H9 (cell line): ENCODE measurements around the gene LOXL1. TPM values are rescaled to one million over a fixed set of nuclear protein-coding genes. Genes with fewer than 3 reads are reported as not detected.

Experiments used
- DNase-seq: peaks from one replicate; pipeline ENCODE4 v3.0.0-alpha.2; 2017
- H2AFZ ChIP-seq: one replicate; pipeline ENCODE4 v1.6.1; 2013; ENCODE audit warnings: mild to moderate bottlenecking, low read length, control low read depth, moderate library complexity
- H2AK5ac ChIP-seq: 2 replicates; pipeline ENCODE4 v1.6.1; 2013; ENCODE audit warnings: low read length, control low read depth, mixed read lengths; ENCODE audit not compliant: insufficient read length
- H2BK120ac ChIP-seq: one replicate; pipeline ENCODE4 v1.6.1; 2013; ENCODE audit warnings: low read depth, mild to moderate bottlenecking, low read length, control low read depth, inconsistent platforms; ENCODE audit not compliant: poor library complexity, severe bottlenecking
- H2BK12ac ChIP-seq: 2 replicates; pipeline ENCODE4 v1.6.1; 2013; ENCODE audit warnings: low read length, control low read depth, mixed read lengths, low read depth; ENCODE audit not compliant: insufficient read length
- H2BK15ac ChIP-seq: 2 replicates; pipeline ENCODE4 v1.6.1; 2013; ENCODE audit warnings: low read depth, low read length, control low read depth
- H2BK20ac ChIP-seq: one replicate; pipeline ENCODE4 v1.6.1; 2013; ENCODE audit warnings: low read depth, mild to moderate bottlenecking, low read length, control low read depth, inconsistent platforms; ENCODE audit not compliant: poor library complexity, severe bottlenecking
- H2BK5ac ChIP-seq: 2 replicates; pipeline ENCODE4 v1.6.1; 2013; ENCODE audit warnings: low read length, control low read depth, mixed read lengths; ENCODE audit not compliant: insufficient read length
- H3K14ac ChIP-seq: 2 replicates; pipeline ENCODE4 v1.6.1; 2013; ENCODE audit warnings: low read length, control low read depth; ENCODE audit not compliant: insufficient read depth
- H3K18ac ChIP-seq: 2 replicates; pipeline ENCODE4 v1.6.1; 2013; ENCODE audit warnings: low read depth, mild to moderate bottlenecking, mixed read lengths, low read length, control low read depth; ENCODE audit not compliant: insufficient read length
- H3K23ac ChIP-seq: 2 replicates; pipeline ENCODE4 v1.6.1; 2013; ENCODE audit warnings: low read length, control low read depth, mixed read lengths, low read depth; ENCODE audit not compliant: insufficient read length
- H3K23me2 ChIP-seq: 2 replicates; pipeline ENCODE4 v1.6.1; 2013; ENCODE audit warnings: low read depth, mild to moderate bottlenecking, mixed read lengths, low read length, control low read depth; ENCODE audit not compliant: insufficient read length, poor library complexity, severe bottlenecking
- H3K27ac ChIP-seq: 2 replicates; pipeline ENCODE4 v1.5.1; 2013; ENCODE audit warnings: low read length, control low read depth, mixed read lengths, low read depth; ENCODE audit not compliant: insufficient read length
- H3K27me3 ChIP-seq: 2 replicates; pipeline ENCODE4 v1.6.1; 2013; ENCODE audit warnings: low read length, control low read depth, inconsistent platforms; ENCODE audit not compliant: insufficient read depth
- H3K4ac ChIP-seq: 2 replicates; pipeline ENCODE4 v1.6.1; 2013; ENCODE audit warnings: low read depth, mild to moderate bottlenecking, control low read depth, inconsistent platforms, low read length, moderate library complexity
- H3K4me1 ChIP-seq: 2 replicates; pipeline ENCODE4 v1.6.1; 2013; ENCODE audit warnings: low read length, control low read depth, inconsistent platforms; ENCODE audit not compliant: insufficient read depth
- H3K4me2 ChIP-seq: 2 replicates; pipeline ENCODE4 v1.6.1; 2013; ENCODE audit warnings: low read length, control low read depth, mixed read lengths; ENCODE audit not compliant: insufficient read length, insufficient read depth
- H3K56ac ChIP-seq: 2 replicates; pipeline ENCODE4 v1.6.1; 2013; ENCODE audit warnings: low read depth, mild to moderate bottlenecking, mixed read lengths, low read length, control low read depth; ENCODE audit not compliant: insufficient read length
- H3K79me1 ChIP-seq: 2 replicates; pipeline ENCODE4 v1.6.1; 2013; ENCODE audit warnings: low read depth, mild to moderate bottlenecking, moderate library complexity, low read length, control low read depth, inconsistent platforms; ENCODE audit not compliant: insufficient read depth, poor library complexity, severe bottlenecking
- H3K79me2 ChIP-seq: 2 replicates; pipeline ENCODE4 v1.6.1; 2013; ENCODE audit warnings: low read length, control low read depth, inconsistent platforms; ENCODE audit not compliant: insufficient read depth
- H3K9ac ChIP-seq: 2 replicates; pipeline ENCODE4 v1.6.1; 2013; ENCODE audit warnings: low read length, control low read depth, mixed read lengths; ENCODE audit not compliant: insufficient read length; ENCODE audit errors: extremely low read depth
- H3K9me3 ChIP-seq: one replicate; pipeline ENCODE4 v1.6.1; 2013; ENCODE audit warnings: low read depth, low read length, inconsistent platforms; ENCODE audit not compliant: control insufficient read depth
- H3T11ph ChIP-seq: one replicate; pipeline ENCODE4 v1.6.1; 2013; ENCODE audit warnings: mild to moderate bottlenecking, low read length, control low read depth, inconsistent platforms
- H4K20me1 ChIP-seq: one replicate; pipeline ENCODE4 v1.6.1; 2013; ENCODE audit not compliant: control insufficient read depth, insufficient read length, insufficient read depth
- H4K5ac ChIP-seq: 2 replicates; pipeline ENCODE4 v1.6.1; 2013; ENCODE audit warnings: low read depth, mild to moderate bottlenecking, mixed read lengths, low read length, control low read depth; ENCODE audit not compliant: insufficient read length
- H4K8ac ChIP-seq: replicated peaks from 2 replicates; pipeline ENCODE4 v1.6.1; 2013; ENCODE audit warnings: low read length, control low read depth, mixed read lengths, low read depth; ENCODE audit not compliant: insufficient read length
- H4K91ac ChIP-seq: 2 replicates; pipeline ENCODE4 v1.6.1; 2013; ENCODE audit warnings: low read depth, mild to moderate bottlenecking, moderate library complexity, mixed read lengths, low read length, control low read depth; ENCODE audit not compliant: insufficient read length
- H3K27ac Mint-ChIP-seq, 3 experiments: 2 replicates in 2 of 3; 3 replicates in 1 of 3; pipeline ENCODE4 v1.8.0; 2020 to 2021; ENCODE audit warnings: mixed read lengths in 3 of 3, mild to moderate bottlenecking in 1 of 3, moderate library complexity in 1 of 3
- H3K27me3 Mint-ChIP-seq: 2 replicates; pipeline ENCODE4 v1.8.0; 2021; ENCODE audit warnings: low read depth, mild to moderate bottlenecking, moderate library complexity, mixed read lengths
- H3K36me3 Mint-ChIP-seq, 3 experiments: 2 replicates in 2 of 3; 3 replicates in 1 of 3; pipeline ENCODE4 v1.8.0; 2020 to 2021; ENCODE audit warnings: low read depth in 3 of 3, mixed read lengths in 3 of 3; ENCODE audit not compliant: insufficient read depth in 1 of 3
- H3K4me1 Mint-ChIP-seq, 2 experiments: 2 replicates each; pipeline ENCODE4 v1.8.0; 2020; ENCODE audit warnings: mixed read lengths in 2 of 2
- H3K4me3 Mint-ChIP-seq, 2 experiments: 2 replicates in 1 of 2; 3 replicates in 1 of 2; pipeline ENCODE4 v1.8.0; 2020 to 2021; ENCODE audit warnings: mild to moderate bottlenecking in 2 of 2, mixed read lengths in 2 of 2, moderate library complexity in 1 of 2
- H3K9me3 Mint-ChIP-seq, 2 experiments: 2 replicates in 1 of 2; 3 replicates in 1 of 2; pipeline ENCODE4 v1.8.0; 2020; ENCODE audit warnings: mild to moderate bottlenecking in 2 of 2, mixed read lengths in 2 of 2, moderate library complexity in 1 of 2
- WGBS: extraction: QIAGEN DNeasy Blood & Tissue Kit; methylation state at CpG from one replicate; pipeline ENCODE4 v1.1.7; 2013; ENCODE audit warnings: missing lambda C conversion rate, low lambda C conversion rate, mixed read lengths; ENCODE audit not compliant: insufficient read length; ENCODE audit errors: extremely low coverage; 5-methylcytosine and 5-hydroxymethylcytosine counted together
- total RNA-seq: library from RNA; stranded (reverse); gene quantifications from 2 replicates; pipeline ENCODE4 v1.2.1, GENCODE V29; 2021
- TF ChIP-seq, protein P1 (sequence below): fragments of 200-600 bp; sonication (generic); conservative IDR thresholded peaks from 3 replicates; pipeline ENCODE4 v1.8.0; 2021; ENCODE audit warnings: antibody characterized with exemption, mild to moderate bottlenecking

Gene LOXL1
- total RNA-seq, 1 experiment from 2014 or later, result 9.1 TPM

DNA sequence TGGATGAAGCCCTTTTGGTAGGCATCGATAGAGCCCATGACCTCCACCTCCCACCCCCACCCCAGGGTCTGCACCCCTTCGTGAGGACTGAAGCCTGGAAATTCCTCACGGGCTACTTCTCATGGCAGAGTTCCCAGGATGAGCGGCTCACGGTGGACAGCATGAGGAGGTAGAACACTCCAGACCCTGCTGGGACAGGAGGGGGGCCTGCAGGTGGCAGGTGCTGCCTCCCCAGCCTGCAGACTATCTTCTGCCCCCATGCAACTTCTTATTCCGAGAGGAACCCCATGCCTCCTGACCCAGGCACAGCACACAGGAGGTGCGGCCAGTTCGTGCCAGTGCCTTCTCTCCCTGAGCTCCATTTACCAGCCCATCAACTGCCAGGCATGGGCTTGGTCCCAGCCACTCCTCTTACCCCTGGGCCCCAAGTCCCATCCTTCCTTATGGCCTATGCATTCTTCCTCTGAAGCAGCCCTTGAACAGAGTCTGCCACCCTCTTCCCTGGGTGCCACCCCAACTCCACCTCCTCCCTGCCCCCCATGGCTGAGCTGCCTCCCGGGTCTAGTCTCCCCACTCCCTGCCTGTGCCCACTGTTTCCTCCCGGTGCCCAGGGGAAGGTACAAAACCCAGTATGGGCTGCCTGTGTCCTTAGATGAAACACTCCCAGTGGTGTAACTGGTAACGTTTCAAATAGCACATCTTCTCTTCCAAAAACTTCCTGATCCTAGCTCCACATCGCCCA is 44.5 kb upstream of the LOXL1 start:
- no peak overlapping the region for H3K9ac ChIP-seq
- H2AK5ac ChIP-seq, result no peak overlapping the region
- no peak overlapping the region for H4K5ac ChIP-seq
- Mint-ChIP-seq H3K27me3 (peaks cover 7% of the 10 kb centered on the region), H3K9me3 (no peaks in the 10 kb centered on the region; a peak in 1 of 5 replicates), H3K4me1 (peaks cover 4 to 8% of the 10 kb centered on the region in 2 experiments), H3K36me3 (no peaks in the 10 kb centered on the region), H3K27ac (no peak overlapping the region; a peak in 2 of 7 replicates), H3K4me3 (no peak overlapping the region)
- H3K56ac ChIP-seq, result no peak overlapping the region
- H3K4ac ChIP-seq, result no peak overlapping the region
- no peak overlapping the region for H2BK5ac ChIP-seq
- no peak overlapping the region for H3T11ph ChIP-seq
- H2BK12ac ChIP-seq, result no peak overlapping the region
- no peak overlapping the region for H3K27ac ChIP-seq
- H2BK20ac ChIP-seq, result no peak overlapping the region
- no CpG with 5 or more reads among the region's 12 CpGs for WGBS
- H3K23me2 ChIP-seq, result no peaks in the 10 kb centered on the region
- no peak overlapping the region for H2AFZ ChIP-seq
- H3K79me1 ChIP-seq, result no peaks in the 10 kb centered on the region
- peak; percentile 15 for DNase-seq
- H3K18ac ChIP-seq, result no peak overlapping the region
- H3K23ac ChIP-seq, result no peak overlapping the region
- H2BK120ac ChIP-seq, result no peak overlapping the region
- no peak overlapping the region for H4K91ac ChIP-seq
- no peaks in the 10 kb centered on the region for H3K4me1 ChIP-seq
- no peak overlapping the region for H3K14ac ChIP-seq
- H3K27me3 ChIP-seq, result no peaks in the 10 kb centered on the region
- H4K20me1 ChIP-seq, result no peaks in the 10 kb centered on the region
- H3K9me3 ChIP-seq, result no peaks in the 10 kb centered on the region
- no peak overlapping the region for H3K4me2 ChIP-seq
- no peak overlapping the region for H2BK15ac ChIP-seq
- TF ChIP-seq, protein P1, sequence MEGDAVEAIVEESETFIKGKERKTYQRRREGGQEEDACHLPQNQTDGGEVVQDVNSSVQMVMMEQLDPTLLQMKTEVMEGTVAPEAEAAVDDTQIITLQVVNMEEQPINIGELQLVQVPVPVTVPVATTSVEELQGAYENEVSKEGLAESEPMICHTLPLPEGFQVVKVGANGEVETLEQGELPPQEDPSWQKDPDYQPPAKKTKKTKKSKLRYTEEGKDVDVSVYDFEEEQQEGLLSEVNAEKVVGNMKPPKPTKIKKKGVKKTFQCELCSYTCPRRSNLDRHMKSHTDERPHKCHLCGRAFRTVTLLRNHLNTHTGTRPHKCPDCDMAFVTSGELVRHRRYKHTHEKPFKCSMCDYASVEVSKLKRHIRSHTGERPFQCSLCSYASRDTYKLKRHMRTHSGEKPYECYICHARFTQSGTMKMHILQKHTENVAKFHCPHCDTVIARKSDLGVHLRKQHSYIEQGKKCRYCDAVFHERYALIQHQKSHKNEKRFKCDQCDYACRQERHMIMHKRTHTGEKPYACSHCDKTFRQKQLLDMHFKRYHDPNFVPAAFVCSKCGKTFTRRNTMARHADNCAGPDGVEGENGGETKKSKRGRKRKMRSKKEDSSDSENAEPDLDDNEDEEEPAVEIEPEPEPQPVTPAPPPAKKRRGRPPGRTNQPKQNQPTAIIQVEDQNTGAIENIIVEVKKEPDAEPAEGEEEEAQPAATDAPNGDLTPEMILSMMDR, result no peak
- no peak overlapping the region for H4K8ac ChIP-seq
- no peaks in the 10 kb centered on the region for H3K79me2 ChIP-seq
